GM21825 (cell line): Measurements from ENCODE around the gene IRF1.

Experiments
- ATAC-seq: cut with Tn5 transposase; IDR thresholded peaks from one replicate; pipeline ENCODE4 v1.9.1; 2021; ENCODE audit warnings: mild to moderate bottlenecking, moderate library complexity; ENCODE audit not compliant: unreplicated experiment

Gene IRF1

DNA sequence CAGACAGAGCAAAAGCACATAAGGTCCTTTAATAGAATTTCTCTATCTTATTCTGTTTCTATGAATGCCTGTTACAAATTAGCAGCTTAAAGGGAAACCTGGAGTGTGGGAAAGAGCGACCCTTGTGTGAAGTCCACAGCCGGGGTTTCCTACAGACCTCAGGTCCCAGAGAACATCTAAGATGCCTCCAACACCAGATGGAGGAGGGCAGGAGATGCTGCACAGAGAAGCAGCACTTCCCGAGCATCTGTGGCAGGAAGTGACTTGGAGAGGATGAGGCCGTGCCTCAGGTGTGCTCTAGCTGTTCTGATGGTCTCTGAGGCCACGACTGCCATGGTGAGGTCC lies 26.8 kb downstream of the IRF1 start:
- ATAC-seq, result no peak

DNA sequence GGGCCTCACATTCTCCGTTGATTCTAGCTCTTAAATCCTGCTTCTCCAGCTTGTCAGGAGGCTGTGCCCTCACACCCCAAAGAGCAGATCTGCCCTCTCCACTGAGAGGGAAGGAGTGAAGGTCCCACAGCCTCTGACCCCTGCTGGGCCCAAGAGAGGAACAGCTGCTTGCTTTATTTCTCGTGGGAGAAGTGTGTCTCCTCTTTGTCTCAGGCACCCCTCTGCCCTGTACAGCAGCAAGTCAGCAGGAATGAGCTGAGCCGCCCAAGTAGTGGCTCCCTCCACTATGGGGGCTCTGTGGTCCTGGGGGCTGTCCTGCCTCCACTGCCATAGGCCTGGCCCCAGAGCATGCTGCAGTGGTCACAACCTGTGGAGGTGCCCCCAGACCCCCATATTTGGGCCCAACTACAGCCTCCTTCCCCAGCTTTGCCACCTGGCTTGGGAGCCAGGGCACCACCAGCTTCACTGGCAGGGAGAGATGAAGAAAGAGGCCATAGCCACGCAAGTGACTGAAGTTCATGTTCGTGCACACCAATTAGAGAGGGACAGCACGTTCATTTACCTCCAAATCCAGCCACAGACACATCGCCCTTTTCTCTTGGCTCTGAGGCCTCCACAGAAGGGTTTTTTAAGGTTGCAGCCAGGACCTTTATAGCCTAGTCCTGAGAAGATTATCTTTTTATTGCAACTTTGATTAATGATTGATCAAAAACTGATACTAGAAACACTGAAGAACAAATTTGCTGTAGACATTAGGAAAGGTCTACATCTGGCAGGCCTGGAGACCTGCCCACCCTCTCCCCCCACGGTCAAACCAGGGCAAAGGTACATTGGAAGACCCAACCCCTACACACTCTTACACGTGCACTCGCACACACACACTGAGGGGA lies 27.5 kb downstream of the IRF1 start:
- ATAC-seq, result no peak

DNA sequence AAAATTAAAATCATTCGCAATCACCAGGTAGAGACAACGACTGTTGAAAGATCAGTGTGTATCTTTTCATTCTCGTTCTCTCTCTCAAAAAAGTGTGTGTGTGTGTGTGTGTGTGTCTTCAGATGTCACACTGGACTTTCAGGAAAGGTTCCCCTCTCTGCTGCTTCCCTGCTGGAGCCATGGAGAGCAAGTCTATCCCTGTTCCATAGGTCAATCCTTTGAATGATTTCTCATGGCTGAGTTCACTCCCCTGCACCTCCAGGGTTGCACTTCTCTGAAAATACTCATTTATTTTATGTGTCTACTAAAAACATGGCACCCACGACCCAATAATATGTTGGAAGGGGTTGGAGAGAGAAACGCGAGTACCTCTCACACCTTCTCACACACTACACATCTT lies 28.2 kb downstream of the IRF1 start:
- no peak for ATAC-seq

DNA sequence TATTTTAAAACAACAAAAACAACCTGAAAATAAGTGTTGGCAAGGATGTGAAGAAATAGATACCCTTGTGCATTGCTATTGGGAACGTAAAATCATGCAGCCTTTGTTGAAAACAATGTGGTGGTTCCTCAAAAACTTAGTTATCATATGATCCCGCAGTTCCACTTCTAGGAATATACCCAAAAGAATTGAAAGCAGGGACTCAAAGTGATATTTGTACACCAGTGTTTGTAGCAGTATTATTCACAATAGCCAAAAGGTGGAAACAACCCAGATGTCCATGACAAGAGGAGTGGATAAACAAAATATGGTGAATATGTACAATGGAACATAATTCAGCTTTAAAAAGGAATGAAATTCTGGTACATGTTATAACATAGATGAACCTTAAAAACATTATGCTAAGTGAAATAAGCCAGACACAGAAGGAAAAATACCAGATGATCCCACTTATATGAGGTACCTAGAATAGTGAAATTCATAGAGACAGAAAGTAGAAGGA lies 29.0 kb downstream of the IRF1 start:
- no peak for ATAC-seq

DNA sequence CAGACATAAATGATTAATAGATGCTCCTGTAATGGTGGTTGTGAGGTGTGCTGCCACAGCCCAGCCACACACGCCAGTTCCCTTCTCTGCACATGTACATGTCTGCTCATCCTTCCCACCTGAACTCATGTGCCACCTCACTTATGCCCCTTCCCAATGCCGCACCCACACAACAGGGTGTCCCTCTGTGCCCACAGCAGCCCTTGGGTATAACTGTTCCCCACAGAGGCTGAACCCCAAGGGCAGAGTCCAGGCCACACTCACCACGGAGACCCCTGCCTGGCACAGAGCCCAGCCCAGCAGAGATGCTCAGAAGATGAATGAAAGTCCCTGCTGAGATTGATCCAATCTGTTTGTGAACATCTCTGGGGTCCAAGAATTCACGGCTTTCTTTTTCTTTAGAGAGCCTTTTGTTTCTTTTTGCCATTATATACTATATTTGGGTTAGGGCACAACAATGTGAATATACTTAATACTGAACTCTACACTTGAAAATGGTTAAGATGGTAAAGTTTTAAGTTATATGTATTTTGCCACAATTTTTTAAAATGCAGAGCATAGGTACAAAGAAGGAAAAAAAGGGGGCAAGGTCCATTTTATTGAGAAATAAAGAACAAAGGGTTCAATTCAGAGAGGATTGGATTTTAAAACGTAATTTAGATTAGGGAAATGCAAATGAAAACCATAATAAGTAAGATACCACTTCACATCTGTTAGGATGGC lies 29.6 kb downstream of the IRF1 start:
- ATAC-seq, result no peak

DNA sequence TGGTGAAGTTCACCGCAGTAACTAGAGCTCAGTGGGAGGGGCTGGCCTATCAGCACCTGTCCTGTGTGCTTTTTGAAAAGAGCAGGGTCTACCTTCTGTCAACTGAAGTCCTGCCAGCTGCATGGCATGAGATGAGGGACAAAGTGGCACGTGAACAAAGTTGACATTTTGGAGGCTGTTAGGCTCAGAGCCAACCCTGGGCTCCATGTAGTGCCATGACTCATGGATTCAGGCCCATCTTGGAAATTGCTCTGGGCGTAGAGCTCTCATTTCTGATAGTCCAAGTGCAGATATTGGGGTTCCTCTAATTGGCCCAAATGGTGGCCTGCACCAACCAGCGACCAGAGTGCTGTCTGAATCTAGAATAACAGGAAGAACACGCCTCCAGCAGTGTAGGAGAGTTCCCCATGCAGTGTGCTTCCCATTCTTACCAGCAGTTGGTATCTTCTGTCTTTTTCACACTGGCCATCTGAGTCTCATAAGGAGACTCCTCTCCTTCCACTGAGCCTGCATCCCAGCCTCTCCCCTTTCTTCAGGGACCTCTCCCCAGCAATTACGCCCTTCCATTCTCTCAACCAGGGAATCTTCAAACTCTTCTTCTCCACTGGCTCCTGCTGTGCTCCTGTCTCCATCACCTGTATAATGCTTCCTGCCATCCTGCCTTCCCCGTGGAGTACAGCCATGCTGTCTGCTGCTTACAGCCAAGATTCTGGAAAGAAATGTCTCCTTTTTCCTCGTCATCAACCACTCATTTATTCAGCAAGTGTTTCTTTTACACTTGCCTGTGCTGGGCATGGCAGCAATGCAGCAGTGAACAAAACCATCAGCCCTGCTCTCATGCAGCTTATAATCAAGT lies 30.4 kb downstream of the IRF1 start:
- no peak for ATAC-seq

DNA sequence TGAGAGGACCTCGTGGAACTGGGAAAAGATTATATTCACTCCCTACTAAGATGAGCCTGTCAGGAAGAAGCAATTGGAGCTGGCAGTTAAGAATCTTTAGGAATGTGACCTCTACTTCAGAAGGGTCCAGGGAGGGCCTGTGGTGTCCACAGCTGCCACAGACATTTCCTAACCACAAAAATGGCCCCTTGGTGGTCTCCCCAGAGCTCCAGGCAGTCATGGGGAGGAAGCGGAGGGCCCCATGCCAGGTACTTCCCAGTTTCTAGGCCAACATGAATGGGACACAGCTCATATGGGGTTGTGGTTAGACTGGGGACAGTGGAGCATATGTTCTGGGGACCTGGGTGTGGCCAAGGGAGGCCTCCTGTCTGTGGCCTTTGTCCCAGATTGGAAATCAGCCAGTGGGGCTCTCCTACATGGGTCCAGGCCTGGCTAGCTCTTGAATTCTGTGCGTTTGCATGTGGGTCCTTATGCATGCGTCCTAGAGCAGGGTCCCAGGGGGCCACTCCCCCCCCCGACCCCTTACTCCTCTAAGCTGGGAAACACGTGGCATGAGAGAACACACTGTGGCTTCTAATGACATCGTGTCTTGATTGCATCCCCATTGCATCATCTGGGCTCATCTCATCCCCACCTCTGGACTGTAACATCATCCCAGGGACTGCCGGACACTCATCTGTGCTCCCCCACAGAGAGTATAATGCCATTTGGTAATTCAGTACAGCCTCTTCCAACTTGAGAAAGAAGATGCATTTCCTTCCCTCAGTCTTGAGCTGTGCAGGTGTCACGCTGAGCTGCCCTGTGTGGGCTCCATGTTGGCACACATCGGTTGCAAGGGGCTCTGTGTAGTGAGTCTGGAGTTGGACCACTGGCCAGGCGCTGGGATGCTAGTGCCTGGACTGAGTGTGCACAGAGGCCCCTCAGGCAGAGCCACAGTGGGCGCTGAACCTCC lies 31.3 kb downstream of the IRF1 start:
- ATAC-seq, result no peak

DNA sequence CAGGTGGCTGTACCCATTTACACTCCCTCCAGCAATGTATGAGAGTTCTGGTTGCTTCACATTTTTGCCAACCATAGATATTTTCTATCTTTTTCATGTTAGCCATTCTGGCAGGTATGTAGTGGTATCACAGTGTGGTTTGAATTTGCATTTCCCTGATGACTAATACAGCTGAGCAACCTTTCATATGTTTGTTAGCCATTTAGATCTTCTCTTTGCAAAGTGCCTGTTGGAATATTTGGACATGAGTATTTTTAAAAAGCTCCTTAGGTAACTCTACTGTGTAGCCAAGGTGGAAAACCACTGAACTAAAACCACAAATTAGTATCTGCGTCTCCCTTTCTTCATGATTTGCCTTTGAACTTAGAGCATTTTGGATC lies 31.9 kb downstream of the IRF1 start:
- ATAC-seq, result peak; percentile 30

DNA sequence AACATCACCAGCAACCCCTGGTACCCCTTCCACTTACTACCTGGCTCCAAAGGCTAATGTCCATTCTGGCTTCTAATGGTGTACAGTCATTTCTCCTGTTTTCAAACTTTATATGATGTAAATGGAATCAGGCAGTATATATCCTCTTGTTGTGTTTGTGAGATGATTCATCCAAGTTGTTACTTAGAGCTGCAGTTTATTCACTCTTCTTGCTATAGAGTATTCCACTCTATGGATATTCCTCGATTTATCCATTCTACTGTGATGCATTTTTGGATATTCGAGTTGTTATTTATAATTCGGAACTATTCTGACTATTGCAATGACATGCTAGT lies 32.4 kb downstream of the IRF1 start:
- no peak for ATAC-seq

DNA sequence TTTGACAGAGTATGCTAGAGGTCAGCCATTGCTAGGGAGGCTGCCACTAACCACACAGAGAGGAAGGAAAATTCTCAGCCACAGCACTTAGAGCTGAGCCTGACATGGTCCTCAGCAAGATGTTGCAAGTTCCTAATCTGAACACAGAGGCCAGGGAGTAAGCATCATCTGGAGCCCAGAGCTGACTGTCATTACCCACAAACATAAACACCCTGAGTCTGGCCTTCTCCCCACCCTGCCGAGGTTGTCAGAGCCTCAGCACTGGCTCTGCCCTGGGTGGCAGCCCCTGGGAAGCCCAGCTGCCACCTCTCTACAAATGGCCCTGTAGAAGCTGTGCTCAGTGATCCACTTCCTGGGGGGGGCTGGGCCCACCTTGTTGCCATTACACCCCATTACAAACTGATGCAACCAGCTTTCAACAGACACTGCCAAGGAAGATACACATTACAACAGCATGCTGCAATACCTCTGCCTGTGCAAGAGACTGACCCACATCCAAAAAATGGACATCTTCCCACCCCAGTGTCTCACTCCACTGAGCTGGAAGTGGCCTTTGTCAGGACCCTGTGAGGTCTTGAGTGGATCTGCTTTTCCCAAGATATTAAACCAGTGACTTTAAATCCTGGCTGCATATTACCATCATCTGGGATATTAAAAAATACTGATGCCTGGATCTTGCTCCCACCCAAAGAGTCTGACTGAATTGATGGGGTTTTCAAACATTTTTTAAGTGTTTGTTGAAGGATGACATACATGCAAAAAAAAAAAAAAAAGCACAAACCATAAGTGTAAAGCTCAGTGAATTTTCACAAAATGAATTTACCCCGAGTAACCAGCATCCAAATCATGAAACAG lies 33.0 kb downstream of the IRF1 start:
- peak; percentile 8 for ATAC-seq

DNA sequence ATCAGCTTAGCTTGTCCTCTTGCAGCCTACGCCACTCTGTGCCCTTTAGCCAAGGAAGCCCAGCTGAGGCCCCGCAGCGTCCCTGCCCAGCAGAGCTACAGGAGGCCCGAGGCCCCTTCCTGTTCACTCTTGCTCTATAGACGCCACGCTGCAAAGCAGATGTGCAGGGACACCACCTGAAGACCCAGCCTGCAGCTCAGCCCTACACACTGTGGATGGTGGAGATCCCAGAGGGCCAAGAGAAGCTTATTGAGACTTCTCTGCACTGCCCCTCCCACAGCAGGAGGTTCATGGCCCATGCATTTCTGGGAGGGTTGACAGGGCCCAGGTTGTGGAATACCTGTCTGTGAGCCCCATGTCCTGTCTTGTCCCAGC lies 33.6 kb downstream of the IRF1 start:
- ATAC-seq, result peak; percentile 27

DNA sequence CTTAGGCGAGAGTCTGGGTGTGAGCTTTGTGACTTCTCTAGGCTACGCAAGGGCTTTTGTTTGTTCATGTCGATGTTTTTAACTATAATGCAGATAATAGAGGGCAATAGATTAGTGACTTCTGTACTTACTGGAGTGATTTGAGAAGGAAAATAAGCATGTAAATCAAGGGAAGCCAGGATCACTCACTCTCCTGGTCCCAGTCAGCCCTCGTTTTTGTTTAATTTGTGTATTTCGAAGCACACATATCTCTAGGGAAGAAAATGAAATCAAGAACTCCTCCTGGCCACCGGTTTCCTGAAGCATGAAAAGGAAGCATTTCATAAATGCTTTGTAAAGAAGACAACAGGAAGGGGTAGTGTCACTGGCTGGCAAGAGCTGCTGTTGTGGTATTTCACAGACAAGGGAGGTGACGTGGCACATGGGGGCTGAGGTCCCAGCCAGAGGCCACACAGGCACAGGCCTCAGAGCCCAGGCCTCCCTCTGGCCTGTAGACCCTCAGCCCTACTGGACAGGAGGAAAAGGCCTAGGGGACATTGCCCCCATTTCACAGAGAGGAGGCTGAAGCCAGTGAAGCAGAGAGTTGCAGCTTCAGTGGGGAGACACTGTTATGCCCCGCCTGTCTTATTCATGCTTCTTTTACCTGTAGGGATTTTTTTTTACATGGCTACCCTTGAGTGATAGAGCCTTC lies 34.1 kb downstream of the IRF1 start:
- peak; percentile 59 for ATAC-seq

DNA sequence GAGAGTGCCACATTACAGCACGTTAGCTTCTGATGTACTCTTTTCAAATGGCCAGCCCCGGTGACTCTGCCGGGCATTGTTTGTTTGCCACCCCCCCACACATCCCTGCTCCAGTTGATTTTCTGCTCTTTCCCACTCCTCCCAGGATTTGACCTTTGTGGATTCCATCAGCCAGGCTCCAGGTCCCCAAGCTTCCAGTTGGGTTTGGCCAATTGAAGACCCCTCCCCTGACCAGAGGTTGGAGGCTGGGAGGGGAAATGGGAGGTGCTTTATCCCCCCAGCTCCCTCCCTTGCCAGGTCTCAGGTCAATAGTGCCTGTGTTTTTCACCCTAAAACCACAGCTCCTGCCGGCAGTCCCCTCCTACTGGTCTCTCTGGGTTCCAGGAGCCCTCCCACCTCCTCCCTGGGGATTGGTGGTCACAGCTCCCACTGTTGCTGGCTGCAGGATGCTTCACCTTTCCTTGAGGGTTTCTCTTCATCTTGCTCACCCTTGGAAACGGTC lies 34.9 kb downstream of the IRF1 start:
- ATAC-seq, result peak; percentile 5

DNA sequence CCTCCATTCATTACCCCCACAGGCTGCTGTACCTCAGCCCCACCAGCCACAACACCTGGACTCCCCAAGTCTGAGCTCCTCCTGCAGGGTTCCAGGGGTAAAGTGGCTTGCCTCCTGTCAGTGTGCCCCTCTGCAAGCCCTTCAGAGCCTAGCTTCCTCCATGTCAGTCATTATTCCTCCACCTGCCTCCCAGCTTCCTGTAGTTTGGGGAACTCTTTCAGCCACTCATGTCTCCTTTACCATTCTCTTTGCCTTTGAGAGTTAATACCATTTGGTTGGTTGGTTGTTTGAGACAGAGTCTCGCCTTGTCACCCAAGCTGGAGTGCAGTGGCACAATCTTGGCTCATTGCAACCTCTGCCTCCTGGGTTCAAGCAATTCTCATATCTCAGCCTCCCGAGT lies 36.2 kb downstream of the IRF1 start:
- ATAC-seq, result no peak

DNA sequence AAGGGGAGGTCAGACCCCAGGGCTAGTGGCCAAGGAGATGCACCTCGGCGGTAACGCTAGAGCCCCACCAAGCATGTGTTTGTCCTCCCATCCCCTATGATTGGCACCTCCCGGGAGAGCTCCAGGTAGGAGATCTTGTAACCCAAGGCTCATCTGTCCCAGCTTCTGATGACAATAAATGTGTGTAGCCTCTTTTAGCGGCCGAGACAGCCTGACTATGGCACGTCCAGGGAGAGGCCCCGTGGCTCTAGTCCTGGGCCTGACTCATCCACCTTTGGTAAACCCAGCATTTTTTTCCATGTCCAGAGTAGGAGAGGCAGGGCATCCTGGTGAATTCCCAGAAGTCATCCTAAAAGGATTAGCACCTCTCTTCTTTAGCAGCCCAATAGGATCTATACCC lies 39.2 kb downstream of the IRF1 start:
- ATAC-seq, result no peak

DNA sequence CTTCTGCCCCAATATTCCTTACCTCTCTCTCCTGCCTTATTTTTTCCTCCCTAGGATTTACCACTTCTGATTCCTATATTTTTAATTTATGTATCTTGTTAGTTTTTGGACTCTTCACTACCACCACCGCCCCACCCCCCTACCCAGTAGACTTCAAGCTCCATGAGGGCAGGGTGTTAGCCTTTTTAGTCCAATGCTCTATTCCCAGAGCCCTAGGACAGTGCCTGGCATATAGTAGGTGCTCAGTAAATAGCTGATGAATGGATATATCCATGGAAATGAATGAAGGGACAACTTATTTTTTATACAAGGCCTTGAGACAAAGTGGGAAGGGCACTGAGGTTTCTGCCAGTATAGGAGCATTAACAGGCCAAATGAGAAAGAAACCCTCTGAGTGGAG lies 41.5 kb downstream of the IRF1 start:
- ATAC-seq, result no peak

DNA sequence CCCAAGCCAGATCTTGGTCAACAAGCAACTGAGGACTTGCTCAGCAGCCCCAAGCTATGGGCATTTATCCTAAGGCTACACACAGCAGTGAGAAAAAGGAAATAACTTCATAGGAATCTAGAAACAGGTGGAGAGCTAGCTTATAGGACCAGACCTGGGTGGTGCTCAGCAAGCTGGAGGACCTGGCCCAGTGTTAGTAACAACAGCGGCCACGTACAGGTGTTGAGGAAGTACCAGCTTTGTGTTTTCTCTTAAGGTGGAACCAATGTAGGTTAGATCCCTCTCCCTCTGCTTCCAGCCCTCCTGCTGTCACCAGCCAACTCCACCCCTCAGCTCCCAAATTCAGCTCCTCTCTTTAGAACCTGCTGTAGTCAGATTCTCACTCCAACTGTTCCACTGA lies 43.4 kb downstream of the IRF1 start:
- no peak for ATAC-seq

DNA sequence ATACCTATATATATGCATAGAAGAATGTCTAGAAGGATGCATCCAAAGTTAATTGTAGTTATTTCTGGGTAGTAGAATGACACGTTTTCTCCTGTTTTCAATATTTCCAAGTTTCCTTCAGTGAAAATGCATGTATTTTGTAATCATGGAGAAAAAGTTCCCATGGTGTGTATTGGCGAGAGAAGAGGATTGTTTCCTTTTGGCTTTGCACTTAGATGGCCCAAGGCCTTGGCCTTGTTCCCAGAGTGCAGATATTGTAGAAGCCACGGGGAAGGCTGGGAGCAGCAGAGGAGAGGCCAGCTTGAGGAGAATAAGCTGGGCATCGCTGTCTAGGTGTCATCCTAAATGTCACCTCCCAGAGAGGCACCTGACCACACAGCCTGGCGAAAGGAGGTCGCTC lies 44.0 kb downstream of the IRF1 start:
- ATAC-seq, result no peak

DNA sequence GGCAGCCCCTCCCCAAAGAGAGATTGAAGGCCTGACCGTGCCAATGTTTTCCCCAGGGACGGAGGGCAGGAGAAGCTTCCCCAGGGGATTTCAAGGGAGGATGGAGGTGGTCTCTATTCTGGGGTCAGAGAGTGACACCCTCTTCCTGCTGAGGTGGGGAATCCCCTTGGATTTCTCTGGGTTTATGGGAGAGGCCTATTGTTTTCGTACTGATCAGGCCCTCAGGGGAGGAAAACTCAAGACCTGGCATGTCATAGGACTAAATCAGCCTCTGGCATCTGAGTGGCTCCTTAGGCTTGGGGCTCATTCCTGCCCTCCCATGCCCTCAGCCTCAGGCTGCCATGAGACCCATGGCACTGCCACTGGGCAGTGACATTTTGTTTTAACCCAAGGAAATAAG lies 44.6 kb downstream of the IRF1 start:
- no peak for ATAC-seq
